Measurements from ENCODE around the gene RNU6-9.

- TF ChIP-seq CTCF (IDR thresholded peaks at IDR 0.05): no peak
- TF ChIP-seq POLR2A (IDR thresholded peaks at IDR 0.05): no peak
These were observed 5.7 kb upstream of the RNU6-9 start for GRCh38 chr19:887599-887998.

Measured in uterus (tissue), 2 donors.